GM18526 (cell line): ENCODE results near the gene USP17L11.
"Not testable (repeated sequence)": the region's sequence is repeated elsewhere in the genome, so short reads cannot be mapped to it uniquely, and the experiment has no call there.

Source experiments
- POLR2A ChIP-seq: IDR thresholded peaks from 3 replicates; pipeline ENCODE4 v1.6.1; 2011; ENCODE audit not compliant: insufficient read length; ENCODE audit errors: extremely low read depth

The USP17L11 gene

GRCh38 chr4:9215105-9215504 lies at the start of gene USP17L11:
USP17L11 (plus strand) TSS chr4:9215405; CDS start chr4:9215405, 0 bp downstream.
- not testable (repeated sequence) for TF ChIP-seq POLR2A

- not testable (repeated sequence) for TF ChIP-seq POLR2A
These were observed 45.3 kb upstream of the USP17L11 start, which contains the start of gene FAM90A26 for GRCh38 chr4:9169791-9170459. FAM90A26 (plus strand) TSS chr4:9170409; CDS start chr4:9173173, 2,764 bp downstream.

DNA sequence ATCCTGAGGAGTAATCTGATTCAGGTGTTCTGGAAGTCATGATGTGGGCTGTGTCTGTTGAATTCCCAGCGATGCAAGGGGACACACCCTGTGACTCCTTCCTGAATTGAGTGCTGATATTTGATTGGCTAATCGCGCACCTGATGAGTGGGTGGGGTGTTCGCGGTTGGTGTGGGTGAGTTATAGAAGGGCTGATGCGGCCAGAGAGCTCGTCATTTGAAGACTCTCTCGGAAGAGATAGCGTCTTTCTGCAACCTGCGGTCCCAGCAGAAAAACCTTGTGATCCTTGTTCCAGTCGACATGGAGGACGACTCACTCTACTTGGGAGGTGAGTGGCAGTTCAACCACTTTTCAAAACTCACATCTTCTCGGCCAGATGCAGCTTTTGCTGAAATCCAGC lies 4.8 kb upstream of the USP17L11 start, which contains the start of gene USP17L10:
TSS of gene USP17L10 (plus strand) at position 301 of the 400 bp plus-strand sequence. CDS start at position 301, 0 bp downstream.
- TF ChIP-seq POLR2A: not testable (repeated sequence)

GRCh38 chr4:9219852-9220251 lies 4.6 kb downstream of the USP17L11 start, which contains the start of gene USP17L12:
USP17L12 (plus strand) TSS chr4:9220152; CDS start chr4:9220152, 0 bp downstream.
- not testable (repeated sequence) for TF ChIP-seq POLR2A

- not testable (repeated sequence) for TF ChIP-seq POLR2A
These were observed 9.4 kb downstream of the USP17L11 start, which contains the start of gene USP17L13 for GRCh38 chr4:9224596-9224995. USP17L13 (plus strand) TSS chr4:9224896; CDS start chr4:9224896, 0 bp downstream.

DNA sequence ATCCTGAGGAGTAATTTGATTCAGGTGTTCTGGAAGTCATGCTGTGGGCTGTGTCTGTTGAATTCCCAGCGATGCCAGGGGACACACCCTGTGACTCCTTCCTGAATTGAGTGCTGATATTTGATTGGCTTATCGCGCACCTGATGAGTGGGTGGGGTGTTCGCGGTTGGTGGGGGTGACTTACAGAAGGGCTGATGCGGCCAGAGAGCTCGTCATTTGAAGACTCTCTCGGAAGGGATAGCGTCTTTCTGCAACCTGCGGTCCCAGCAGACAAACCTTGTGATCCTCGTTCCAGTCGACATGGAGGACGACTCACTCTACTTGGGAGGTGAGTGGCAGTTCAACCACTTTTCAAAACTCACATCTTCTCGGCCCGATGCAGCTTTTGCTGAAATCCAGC lies 18.9 kb downstream of the USP17L11 start, which contains the start of gene USP17L15:
TSS of gene USP17L15 (plus strand) at position 301 of the 400 bp plus-strand sequence. CDS start at position 301, 0 bp downstream.
- TF ChIP-seq POLR2A: not testable (repeated sequence)

DNA sequence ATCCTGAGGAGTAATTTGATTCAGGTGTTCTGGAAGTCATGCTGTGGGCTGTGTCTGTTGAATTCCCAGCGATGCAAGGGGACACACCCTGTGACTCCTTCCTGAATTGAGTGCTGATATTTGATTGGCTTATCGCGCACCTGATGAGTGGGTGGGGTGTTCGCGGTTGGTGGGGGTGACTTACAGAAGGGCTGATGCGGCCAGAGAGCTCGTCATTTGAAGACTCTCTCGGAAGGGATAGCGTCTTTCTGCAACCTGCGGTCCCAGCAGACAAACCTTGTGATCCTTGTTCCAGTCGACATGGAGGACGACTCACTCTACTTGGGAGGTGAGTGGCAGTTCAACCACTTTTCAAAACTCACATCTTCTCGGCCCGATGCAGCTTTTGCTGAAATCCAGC lies 28.4 kb downstream of the USP17L11 start, which contains the start of gene USP17L17:
TSS of gene USP17L17 (plus strand) at position 301 of the 400 bp plus-strand sequence. CDS start at position 301, 0 bp downstream.
- TF ChIP-seq POLR2A: not testable (repeated sequence)

DNA sequence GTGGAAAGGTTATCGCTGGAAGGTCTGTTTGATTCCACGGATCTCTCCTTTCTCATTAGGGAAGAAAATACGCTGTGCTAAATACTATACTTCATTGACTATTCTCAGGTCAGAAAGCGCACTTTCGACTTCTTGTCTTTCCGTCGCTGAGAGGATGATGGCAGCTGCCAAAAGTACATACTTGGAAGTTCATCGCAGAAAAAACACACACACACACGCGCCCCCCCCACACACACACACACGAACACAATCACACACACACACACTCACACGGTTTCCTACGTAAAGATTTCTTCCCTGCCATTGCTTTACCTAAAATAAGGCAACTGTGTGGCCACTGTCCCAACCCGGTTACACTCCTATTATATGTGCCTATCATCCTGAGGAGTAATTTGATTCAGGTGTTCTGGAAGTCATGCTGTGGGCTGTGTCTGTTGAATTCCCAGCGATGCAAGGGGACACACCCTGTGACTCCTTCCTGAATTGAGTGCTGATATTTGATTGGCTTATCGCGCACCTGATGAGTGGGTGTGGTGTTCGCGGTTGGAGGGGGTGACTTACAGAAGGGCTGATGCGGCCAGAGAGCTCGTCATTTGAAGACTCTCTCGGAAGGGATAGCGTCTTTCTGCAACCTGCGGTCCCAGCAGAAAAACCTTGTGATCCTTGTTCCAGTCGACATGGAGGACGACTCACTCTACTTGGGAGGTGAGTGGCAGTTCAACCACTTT lies 32.9 kb downstream of the USP17L11 start, which contains the start of gene USP17L18:
TSS of gene USP17L18 (plus strand) at position 678 of the 728 bp plus-strand sequence. CDS start at position 678, 0 bp downstream.
- not testable (repeated sequence) for TF ChIP-seq POLR2A

DNA sequence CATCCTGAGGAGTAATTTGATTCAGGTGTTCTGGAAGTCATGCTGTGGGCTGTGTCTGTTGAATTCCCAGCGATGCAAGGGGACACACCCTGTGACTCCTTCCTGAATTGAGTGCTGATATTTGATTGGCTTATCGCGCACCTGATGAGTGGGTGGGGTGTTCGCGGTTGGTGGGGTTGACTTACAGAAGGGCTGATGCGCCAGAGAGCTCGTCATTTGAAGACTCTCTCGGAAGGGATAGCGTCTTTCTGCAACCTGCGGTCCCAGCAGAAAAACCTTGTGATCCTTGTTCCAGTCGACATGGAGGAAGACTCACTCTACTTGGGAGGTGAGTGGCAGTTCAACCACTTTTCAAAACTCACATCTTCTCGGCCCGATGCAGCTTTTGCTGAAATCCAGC lies 37.9 kb downstream of the USP17L11 start, which contains the start of gene USP17L19:
TSS of gene USP17L19 (plus strand) at position 301 of the 400 bp plus-strand sequence. CDS start at position 301, 0 bp downstream.
- not testable (repeated sequence) for TF ChIP-seq POLR2A

DNA sequence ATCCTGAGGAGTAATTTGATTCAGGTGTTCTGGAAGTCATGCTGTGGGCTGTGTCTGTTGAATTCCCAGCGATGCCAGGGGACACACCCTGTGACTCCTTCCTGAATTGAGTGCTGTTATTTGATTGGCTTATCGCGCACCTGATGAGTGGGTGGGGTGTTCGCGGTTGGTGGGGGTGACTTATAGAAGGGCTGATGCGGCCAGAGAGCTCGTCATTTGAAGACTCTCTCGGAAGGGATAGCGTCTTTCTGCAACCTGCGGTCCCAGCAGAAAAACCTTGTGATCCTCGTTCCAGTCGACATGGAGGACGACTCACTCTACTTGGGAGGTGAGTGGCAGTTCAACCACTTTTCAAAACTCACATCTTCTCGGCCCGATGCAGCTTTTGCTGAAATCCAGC lies 42.6 kb downstream of the USP17L11 start, which contains the start of gene USP17L20:
TSS of gene USP17L20 (plus strand) at position 301 of the 400 bp plus-strand sequence. CDS start at position 301, 0 bp downstream.
- not testable (repeated sequence) for TF ChIP-seq POLR2A

GRCh38 chr4:9262572-9262971 lies 47.4 kb downstream of the USP17L11 start, which contains the start of gene USP17L21:
USP17L21 (plus strand) TSS chr4:9262872; CDS start chr4:9262872, 0 bp downstream.
- TF ChIP-seq POLR2A: not testable (repeated sequence)
